Endometrial microvascular endothelial cells (primary cell): ENCODE data around the gene MOXD1. TPM values are rescaled to one million over a fixed set of nuclear protein-coding genes. Genes with fewer than 3 reads are reported as not detected.
"Not testable (repeated sequence)": the region's sequence is repeated elsewhere in the genome, so short reads cannot be mapped to it uniquely, and the experiment has no call there.

ENCODE experiments used
- in situ Hi-C: cut with HindIII; loops from 2 replicates; pipeline ENCODE4 v1.10.0; 2017; ENCODE audit warnings: low sequenced_read_pairs, low pct_unique_long_range_greater_than_20kb; ENCODE audit errors: inconsistent ontology term
- total RNA-seq: library from RNA; depleted of rRNA; stranded (reverse); fragments of >200 nt; gene quantifications from one replicate; pipeline ENCODE4 v1.2.3, GENCODE V29; 2015; ENCODE audit errors: inconsistent ontology term

MOXD1 gene
- total RNA-seq, 1 donor from 2014 or later, result not detected

- in situ Hi-C loops, result no loop called here
These were observed 38.7 kb downstream of the MOXD1 start for GRCh38 chr6:132362442-132363185.

DNA sequence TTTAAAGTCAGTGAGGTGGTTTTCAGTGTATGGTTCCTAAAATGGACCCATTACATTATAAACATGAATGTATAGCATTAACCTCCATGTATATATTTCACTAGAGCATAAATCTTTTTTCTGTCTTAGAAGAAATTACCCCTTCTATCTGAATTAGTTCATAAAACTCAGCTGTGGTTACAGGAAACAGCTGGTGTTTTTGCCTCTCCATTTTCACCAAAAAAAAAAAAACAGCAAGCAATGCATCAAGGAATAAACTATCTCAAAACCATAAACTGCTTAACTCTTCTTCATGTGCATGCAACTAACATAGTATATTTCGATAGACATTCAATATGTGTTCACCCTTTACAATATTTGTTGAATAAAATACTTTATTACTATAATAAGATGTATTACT lies 40.2 kb downstream of the MOXD1 start:
- in situ Hi-C loops, result no loop called here

- in situ Hi-C loops, result no loop called here
These were observed 41.4 kb downstream of the MOXD1 start for GRCh38 chr6:132359886-132360285.

DNA sequence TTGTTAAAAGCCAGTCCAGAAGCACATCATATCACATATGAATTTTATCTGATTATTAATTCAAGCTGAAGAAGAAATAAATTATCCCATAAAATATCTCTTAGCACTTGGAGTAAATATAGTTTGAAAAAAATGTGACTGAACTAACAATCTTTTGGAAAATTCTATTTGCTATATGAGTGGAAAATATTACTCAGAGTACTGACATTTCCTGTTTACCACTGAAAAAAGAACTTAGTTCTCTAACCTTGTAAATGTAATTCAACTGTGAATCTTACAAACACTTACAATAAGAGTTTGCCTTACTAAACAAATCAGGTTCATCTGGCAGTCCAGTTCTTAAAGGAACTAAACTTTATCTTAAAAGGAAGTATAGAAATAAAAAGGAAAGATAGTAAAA lies 44.2 kb downstream of the MOXD1 start:
- in situ Hi-C loops, result no loop called here

GRCh38 chr6:132354517-132355167 lies 46.6 kb downstream of the MOXD1 start:
- in situ Hi-C loops, result no loop called here

GRCh38 chr6:132351986-132352385 lies 49.3 kb downstream of the MOXD1 start:
- in situ Hi-C loops, result not testable (repeated sequence)

DNA sequence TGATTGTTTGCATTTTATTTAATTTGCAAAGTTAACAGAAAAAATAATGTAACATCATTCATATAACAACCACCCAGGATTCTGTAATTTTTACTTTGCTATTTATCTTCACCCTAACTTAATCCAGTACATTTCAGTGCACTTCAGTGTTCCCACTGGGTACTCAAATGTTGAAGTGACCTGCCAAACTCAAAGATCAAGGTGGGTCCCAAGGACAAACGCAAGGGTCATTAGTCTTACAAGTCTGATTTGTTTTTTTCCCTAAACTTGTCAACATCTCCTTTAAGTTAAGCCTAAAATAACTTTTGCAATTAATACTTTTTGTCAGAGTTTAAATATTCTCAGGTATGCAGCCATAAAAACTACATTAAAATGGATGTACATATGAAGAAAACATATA lies 53.0 kb downstream of the MOXD1 start:
- in situ Hi-C loops, result no loop called here

GRCh38 chr6:132344811-132345210 lies 56.5 kb downstream of the MOXD1 start:
- in situ Hi-C loops, result no loop called here

DNA sequence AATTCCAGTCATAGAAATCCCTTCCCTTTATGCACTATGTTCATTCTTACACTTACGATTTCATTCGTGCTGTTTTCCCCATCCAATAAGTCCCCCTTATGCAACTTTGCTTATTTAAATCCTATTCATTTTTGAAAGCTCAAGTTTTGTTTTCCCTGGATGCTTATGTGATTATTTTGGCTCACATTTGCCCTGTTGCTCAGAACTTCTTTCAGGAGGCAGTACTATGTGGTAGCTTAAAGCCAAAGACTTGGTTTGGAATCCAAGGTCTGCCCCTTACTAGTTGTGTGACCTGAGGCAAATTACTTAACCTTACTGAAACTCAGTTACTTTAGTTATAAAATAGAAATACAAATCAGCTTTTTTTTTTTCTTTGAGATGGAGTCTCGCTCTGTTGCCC lies 59.6 kb downstream of the MOXD1 start:
- in situ Hi-C loops, result no loop called here

GRCh38 chr6:132334521-132334885 lies 66.8 kb downstream of the MOXD1 start:
- in situ Hi-C loops, result no loop called here

DNA sequence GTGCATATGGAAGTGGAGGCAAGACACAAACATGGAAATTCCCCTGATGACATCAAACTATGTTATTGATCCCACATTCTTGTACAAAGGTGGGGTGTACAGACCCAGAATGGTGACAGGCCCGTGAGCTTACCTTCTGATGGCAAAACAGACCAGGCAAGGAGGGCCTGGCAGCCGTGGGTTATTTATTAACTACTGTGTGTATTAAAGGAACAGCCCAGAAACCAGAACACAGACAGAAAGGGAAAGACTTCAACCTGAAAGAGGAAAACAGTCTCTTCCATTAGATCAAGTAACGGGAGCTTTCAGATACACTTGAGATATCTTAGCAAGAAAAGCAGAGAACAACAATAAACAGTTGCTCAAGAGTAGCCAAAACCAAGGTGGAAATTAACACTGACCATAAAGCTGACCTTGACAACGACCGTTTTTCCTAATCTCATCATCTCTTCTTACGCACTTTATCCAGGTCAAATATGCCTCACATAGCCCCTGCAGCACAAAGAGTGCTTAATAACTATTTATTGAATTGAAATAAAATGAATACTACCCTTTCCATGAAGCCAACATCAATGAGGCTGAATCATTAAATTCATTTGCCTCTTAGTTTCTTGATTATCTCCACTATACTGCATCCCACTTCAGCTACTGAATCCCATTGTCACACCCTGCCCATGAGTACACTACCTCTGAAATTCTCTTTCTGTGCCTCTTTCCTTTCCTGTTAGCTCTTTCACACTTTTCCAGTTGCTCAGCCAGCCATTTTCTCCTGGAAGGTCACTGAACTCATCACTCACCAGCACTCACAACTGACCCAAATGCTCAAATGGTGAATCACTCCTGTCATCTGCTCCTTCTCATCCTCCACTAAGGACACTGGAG lies 67.4 kb downstream of the MOXD1 start:
- in situ Hi-C loops, result no loop called here

- in situ Hi-C loops, result no loop called here
These were observed 70.5 kb downstream of the MOXD1 start for GRCh38 chr6:132330759-132331158.

DNA sequence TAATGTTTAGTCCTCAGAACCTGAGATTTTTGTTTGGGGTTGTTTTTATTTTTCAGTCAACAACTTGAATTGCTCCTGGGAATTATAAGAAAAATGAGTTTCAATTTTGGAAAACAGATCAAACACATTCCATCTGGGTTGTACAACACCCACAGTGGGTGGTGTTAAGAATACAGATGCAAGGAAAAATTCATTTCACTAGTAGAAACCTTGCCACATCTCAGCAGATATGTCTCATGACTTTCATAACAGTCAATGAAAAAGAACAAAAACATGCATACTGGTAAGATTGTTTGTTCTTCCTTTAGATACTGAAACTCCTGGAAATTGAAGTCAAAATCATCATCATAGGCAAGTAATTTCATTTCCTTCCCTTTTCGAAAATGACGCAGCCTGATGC lies 78.9 kb downstream of the MOXD1 start:
- in situ Hi-C loops, result no loop called here

DNA sequence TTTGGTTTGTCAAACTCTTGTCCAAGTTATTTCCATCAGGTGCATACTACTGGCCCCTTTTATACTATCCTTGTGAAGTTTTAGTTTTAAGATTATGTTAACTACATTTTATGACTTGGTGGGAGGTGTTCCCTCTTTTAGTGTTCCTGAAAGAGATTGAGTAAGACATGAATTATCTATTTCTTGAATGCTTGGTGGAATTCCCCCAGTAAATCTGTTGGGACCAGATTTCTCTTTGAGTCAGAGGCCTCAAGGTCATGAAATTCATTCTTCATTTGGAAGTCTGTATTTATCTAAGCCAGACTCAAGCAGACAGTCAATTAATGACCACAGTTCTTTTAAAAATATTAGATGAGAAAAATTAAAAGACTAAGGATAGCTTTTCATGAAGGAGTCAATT lies 81.3 kb downstream of the MOXD1 start:
- in situ Hi-C loops, result no loop called here

DNA sequence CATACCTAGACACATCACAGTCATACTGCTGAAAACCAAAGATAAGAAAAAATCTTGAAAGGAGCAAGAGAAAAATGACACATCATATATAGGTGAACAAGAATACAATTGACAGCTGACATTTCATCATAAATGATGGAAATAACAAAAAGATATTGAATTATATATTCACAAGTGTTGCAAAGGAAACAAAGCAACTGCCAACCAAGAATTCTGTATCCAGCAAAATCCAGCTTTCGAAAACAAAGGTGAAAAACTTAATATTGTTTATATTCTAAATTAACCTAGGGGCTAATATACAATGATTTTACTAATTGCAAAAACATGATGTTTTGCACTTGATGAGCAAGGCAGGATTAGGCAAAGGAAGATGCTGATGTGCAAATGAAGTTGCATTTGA lies 84.3 kb downstream of the MOXD1 start:
- in situ Hi-C loops, result no loop called here

GRCh38 chr6:132314432-132314831 lies 86.8 kb downstream of the MOXD1 start:
- in situ Hi-C loops, result no loop called here

DNA sequence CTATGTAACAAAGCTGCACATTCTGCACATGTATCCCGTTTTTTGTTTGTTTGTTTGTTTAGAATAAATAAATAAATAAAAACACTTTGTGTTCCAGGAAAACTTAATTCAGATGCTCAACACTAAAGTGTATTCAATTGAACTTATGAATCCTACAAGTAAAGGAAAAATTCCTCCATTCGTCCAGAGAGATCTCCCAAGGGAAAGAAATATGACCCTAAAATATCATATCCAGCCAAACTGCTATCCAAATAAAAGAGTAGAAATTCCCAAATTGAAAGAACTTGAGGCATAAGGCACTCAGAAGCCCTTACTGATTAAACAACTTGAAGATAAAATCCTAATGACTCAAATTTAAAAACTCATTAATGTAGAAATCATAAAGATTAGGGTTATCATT lies 90.4 kb downstream of the MOXD1 start:
- in situ Hi-C loops, result no loop called here

DNA sequence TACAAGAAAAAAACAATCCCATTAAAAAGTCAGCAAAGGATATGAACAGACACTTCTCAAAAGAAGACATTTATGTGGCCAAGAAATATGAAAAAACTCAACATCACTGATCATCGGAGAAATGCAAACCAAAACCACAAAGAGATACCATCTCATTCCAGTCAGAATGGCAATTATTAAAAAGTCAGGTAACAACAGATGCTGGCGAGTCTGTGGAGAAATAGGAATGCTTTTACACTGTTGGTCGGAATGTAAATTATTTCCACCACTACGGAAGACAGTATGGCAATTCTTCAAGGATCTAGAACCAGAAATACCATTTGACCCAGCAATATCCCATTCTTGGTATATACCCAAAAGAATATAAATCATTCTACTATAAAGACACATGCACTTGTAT lies 91.1 kb downstream of the MOXD1 start:
- in situ Hi-C loops, result not testable (repeated sequence)

DNA sequence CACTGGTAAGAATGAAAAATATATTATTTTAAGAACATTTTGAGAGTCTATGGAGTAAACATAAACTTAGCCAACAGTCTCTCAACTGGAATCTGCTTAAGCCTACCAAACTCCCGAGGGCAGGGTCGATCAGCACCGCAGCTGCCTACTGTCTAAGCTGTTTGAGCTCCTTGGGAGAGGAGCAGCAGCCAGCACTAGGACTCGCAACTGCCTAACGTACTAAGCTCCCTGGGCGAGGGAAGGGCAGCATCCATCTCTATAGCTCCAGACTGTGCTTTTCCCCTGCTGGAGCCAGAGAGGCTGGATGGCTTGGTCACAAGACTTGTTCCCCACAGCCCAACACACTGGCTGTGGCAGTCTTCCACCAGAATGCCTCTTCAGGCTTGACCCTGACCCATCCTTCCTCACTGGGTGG lies 96.4 kb downstream of the MOXD1 start:
- in situ Hi-C loops, result no loop called here
